Left colon (tissue), 2 donors: Measurements from ENCODE around the gene GSTO2. TPM values are rescaled to one million over a fixed set of nuclear protein-coding genes. Genes with fewer than 3 reads are reported as not detected.
A peak's percentile ranks its signal among the peaks of the same experiment; 100 is the strongest.
"Not testable (repeated sequence)": the region's sequence is repeated elsewhere in the genome, so short reads cannot be mapped to it uniquely, and the experiment has no call there.

Experiments used
- ATAC-seq: fragments of 200-7000 bp; cut with Tn5 transposase; one replicate; pipeline ENCODE4 v1.9.1; 2020; ENCODE audit warnings: mild to moderate bottlenecking, moderate library complexity
- DNase-seq, 2 donors: peaks; one replicate each; pipeline ENCODE4 v3.0.0-alpha.2; 2020
- intact Hi-C, 2 donors: fragments of 100-400 bp; cut with DNase I in 1 of 2; cut with micrococcal nuclease in 1 of 2; formaldehyde crosslinking; loops; one replicate each; pipeline versions ENCODE4 v1.11.2 to v1.14.0; 2022; cut with DNase I, micrococcal nuclease
- long read RNA-seq: library from polyadenylated mRNA; unstranded; transcript quantifications from one replicate; pipeline ENCODE4 v2.0.0, GENCODE V29; 2021
- total RNA-seq, 2 donors: library from RNA; stranded (reverse); fragmentation: NEBNext Ultra II Directional; extraction: Animal tissue kit (Norgen Biotek cat#: 25700); gene quantifications; one replicate each; pipeline ENCODE4 v1.2.1, GENCODE V29; 2021
- donor health status: DM: no; HTN: no; CAD: no.
- donor health status: DM: yes; HTN: yes; CAD: no.

Gene GSTO2
- total RNA-seq, result 10 to 100 TPM; 13.7 to 27.9 TPM
- long read RNA-seq, full-length matches to known transcripts, result 10 of 21 reads
- long read RNA-seq, partial matches to known transcripts, result 5 of 21 reads
- long read RNA-seq, other reads (novel, unspliced or antisense), result 6 of 21 reads

GRCh38 chr10:104268713-104269645 is at the start of gene GSTO2:
Gene GSTO2 (plus strand): TSS chr10:104269184. CDS start chr10:104274916, 5,732 bp downstream.
- intact Hi-C loops, result no loop called here
- DNase-seq, result peak; percentile 98 to 100

DNA sequence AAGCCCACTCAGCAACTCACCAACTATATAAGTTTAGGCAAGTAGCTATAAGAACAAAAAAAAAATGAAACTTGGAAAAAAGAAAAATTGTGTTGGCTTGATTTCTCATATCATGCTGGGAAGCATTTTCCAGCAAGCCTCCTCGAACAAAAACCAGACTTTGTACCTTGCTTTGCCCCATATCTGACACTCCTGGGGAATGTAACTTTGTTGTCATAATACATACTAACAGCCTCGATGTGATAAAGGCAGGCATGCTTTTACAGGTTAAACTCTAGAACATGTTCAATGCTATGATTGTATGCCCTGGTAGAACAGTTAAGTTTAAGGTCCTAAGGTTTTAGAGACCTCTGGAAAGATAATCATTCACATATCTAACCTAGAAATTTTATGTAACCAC is 48.5 kb upstream of the GSTO2 start:
- ATAC-seq (peak; percentile 92), DNase-seq (no peak)
- intact Hi-C loops, result no loop called here

More at GRCh38 chr10:104268713-104269645, at the start of gene GSTO2:
- peak; percentile 99 for ATAC-seq

DNA sequence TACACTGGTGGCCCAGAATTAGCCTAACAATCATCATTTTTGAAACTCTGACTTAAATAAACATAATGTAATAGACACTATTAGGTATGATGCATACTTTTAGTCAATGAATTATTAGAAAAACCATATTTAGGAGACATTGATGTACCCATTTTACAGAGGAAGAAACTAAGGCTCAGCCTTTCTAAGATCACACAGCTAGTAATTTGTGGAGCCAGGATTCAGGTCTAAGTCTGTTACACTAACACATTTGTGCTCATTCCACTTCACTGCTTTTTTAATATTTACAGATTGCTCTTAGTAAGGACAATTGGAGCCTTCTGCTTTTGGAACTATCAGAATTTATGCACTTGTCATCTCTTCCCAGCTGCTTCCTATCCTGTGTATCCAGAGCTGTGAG is 45.7 kb upstream of the GSTO2 start:
- ATAC-seq, result no peak
- intact Hi-C loops, result no loop called here

GRCh38 chr10:104230490-104230889 is 38.5 kb upstream of the GSTO2 start:
- ATAC-seq (no peak), DNase-seq (no peak)
- intact Hi-C loops, result no loop called here

More for the DNA sequence above, 45.7 kb upstream of the GSTO2 start:
- no peak for DNase-seq

DNA sequence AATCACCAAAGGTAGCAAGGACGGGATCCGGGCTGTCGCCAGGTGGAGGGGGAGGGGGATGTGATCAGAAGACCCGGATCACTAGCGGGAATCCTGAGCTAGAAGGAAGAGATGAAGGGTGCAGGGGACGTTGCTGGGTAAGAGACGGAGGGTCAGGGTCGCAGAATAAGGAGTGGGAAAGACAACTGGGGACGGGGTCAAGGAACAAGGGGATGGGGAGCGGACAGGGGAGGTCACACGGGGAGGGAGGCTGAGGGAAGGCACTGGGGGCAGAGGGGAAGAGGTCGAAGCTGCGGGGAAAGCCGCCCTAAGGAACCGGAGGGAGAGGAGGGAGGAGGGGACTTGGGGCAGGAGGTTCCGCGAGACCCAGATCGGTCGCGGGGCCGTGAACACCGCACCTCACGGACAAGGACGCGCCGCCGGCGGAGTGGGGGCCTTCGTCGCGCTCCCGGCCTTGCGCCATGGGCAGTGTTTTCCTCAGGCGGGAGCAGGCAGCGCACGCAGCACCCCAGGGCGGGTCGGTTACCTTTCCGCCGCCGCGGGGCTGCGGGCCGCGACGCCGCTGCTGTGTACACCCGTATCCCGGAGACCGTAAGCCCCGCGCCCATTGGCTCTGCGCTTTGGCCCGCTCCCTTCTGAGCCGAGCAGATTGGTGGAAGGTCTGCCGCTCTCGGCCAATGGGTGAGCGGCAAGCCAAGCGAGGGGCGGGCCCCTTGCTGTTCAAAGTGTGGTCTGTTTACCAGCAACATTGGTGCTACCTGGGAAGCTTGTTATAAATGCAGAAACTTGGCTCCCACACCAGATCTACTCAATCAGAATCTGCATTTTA is 37.0 kb upstream of the GSTO2 start, which contains the start of gene CFAP43:
Gene CFAP43, minus strand, starts transcription at position 581 of the 829 bp plus-strand sequence. Its CDS starts 118 bp downstream, at position 463.
- peak; percentile 98 to 99 for DNase-seq
- intact Hi-C loops, result no loop called here
- ATAC-seq, result peak; percentile 100

GRCh38 chr10:104232613-104233102 is 36.3 kb upstream of the GSTO2 start:
- intact Hi-C loops, result no loop called here
- DNase-seq (no peak), ATAC-seq (peak; percentile 35)

GRCh38 chr10:104233817-104234216 is 35.2 kb upstream of the GSTO2 start:
- ATAC-seq, result no peak
- intact Hi-C loops, result no loop called here
- DNase-seq, result no peak

DNA sequence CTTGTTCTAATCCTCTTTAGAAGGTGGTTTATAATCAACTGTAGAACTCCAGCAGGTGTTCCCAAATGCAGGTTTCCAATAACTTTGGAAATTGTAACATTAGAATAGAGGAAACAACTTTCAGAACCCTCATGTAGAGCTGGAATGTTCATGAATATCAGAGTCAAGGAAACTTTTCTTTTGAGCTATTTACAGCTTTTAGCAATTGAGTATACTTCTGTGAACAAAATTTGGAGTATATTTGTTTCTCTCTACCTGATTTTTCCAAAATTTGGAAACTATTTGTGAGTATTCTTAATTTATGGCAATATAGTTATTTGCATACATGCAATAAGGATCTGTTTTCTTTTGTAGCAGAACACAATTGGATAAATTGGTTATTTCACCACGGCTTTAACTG is 34.0 kb upstream of the GSTO2 start:
- intact Hi-C loops, result no loop called here

DNA sequence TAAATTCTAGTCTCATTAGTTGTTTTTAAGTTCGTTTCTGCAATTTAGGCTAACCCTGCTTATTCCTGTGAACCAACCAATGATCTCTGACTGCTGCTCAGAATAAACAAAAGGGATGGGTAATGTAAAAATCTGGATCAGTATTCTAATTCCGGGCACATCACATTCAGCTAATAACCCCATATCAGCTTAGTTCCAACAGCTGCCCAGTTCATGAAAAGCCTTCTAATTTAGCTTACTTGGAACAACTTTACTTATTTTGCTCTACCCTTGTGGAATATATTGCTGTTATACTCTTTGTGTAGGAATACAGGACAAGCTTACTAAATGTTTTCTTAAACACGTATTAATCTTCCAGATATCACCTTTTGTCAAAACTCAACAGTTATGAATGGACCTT is 33.2 kb upstream of the GSTO2 start:
- no peak for DNase-seq
- no peak for ATAC-seq
- intact Hi-C loops, result no loop called here

More for the DNA sequence above, 34.0 kb upstream of the GSTO2 start:
- ATAC-seq (no peak), DNase-seq (no peak)

- ATAC-seq (no peak), DNase-seq (no peak)
- intact Hi-C loops, result no loop called here
These were observed 28.9 kb upstream of the GSTO2 start for GRCh38 chr10:104240078-104240477.

DNA sequence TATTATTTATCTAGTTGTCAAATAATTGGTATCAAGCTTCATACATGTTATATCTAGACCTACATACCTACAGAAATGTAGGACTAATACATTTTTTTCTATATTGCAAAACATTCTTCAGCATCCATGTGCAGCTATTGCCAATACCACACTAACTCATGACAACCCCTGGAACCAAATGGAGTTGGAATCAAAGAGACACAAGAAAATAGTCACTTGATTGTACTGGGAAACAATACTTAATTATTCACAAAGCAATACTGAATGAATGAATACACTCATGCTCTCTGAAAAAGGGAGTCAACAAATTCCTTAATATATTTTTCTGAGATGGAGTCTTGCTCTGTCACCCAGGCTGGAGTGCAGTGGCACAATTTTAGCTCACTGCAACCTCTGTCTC is 26.4 kb upstream of the GSTO2 start:
- ATAC-seq (no peak), DNase-seq (no peak)
- intact Hi-C loops, result no loop called here

DNA sequence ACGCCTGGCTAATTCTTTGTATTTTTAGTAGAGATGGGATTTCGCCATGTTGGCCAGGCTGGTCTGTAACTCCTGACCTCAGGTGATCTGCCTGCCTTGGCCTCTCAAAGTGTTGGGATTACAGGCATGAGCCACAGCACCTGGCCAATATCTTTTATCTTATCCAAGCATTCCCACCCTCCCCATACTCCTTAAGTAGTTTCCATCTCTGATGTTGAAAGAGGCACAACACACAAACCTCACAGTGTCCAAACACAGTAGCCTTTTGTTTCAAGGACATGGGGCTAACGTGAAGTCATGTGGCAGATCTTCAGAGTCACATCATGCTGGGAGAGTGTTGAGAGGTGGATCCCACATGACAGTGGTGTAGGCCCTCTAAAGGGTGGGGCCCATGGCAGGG is 26.0 kb upstream of the GSTO2 start:
- intact Hi-C loops, DNase-seq, ATAC-seq: not testable (repeated sequence)

DNA sequence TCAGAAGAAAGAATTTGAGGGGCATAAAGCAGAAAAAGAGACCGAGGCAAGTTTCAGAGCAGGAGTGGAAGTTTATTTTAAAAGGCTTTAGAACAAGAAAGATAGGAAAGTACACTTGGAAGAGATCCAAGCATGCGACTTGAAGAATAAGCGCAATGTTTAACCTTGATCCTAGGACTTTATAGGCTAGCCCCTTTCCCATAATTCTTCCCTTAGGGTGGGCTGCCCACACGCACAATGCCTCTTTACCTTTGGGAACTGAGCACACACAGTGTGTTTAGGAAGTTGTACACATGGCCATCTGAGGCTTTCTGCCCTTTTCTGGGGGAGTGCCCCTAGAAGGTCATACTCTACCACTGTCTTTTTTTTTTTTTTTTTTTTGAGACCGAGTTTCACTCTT is 25.5 kb upstream of the GSTO2 start:
- intact Hi-C loops, result no loop called here
- ATAC-seq, result no peak

GRCh38 chr10:104245066-104245632 is 23.8 kb upstream of the GSTO2 start:
- DNase-seq (no peak), ATAC-seq (no peak)
- intact Hi-C loops, result no loop called here

More for the DNA sequence above, 25.5 kb upstream of the GSTO2 start:
- DNase-seq, result no peak

GRCh38 chr10:104246976-104247375 is 22.0 kb upstream of the GSTO2 start:
- ATAC-seq, result no peak
- intact Hi-C loops, result no loop called here
- DNase-seq, result no peak

DNA sequence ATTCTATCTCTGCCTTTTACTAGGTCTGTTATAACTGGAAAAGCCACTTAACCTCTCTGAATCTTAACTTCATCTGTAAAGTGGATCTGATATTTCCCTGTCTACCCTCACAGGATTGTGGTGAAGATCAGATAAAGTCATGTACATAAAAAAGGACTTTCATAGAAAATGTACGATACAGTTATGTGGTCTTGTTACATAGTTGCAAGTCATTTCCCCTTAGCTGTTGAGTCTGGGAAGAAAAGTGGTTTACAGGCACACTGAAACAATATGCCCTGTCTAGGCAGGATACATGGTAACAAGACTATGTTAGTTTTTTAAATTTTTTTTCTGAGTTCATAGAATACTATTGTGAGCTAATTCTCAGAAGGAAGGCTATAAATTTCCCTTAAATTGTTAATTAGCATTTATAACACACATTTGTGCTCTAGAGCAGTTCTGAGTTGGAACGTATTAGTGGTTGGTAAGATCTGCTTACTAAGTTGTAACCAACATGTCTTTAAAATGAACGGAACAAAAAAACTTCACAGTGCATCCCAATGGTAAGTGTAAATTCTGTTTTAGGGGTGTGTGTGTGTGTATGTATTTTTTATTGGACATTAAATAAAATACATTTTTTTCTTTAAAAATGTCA is 21.4 kb upstream of the GSTO2 start:
- no peak for DNase-seq
- intact Hi-C loops, result no loop called here
- ATAC-seq, result no peak

- DNase-seq, intact Hi-C loops, ATAC-seq: not testable (repeated sequence)
These were observed 20.1 kb upstream of the GSTO2 start for GRCh38 chr10:104248931-104249330.

GRCh38 chr10:104250371-104250770 is 18.6 kb upstream of the GSTO2 start:
- intact Hi-C loops, result no loop called here
- no peak for ATAC-seq
- DNase-seq, result no peak
